ACC112 (cell line): ENCODE measurements around the gene CDH23.

Experiments used
- H2AFZ ChIP-seq: fragments of 200-600 bp; sonication (generic); one replicate; pipeline ENCODE4 v1.6.0; 2017; ENCODE audit warnings: antibody characterized with exemption, low read length; ENCODE audit not compliant: unreplicated experiment
- H3K27ac ChIP-seq: fragments of 200-600 bp; sonication (generic); 2 replicates; pipeline ENCODE4 v1.5.1; 2014; ENCODE audit warnings: low read depth, mild to moderate bottlenecking, antibody characterized with exemption, low read length, moderate library complexity
- H3K27me3 ChIP-seq: fragments of 200-600 bp; sonication (generic); 2 replicates; pipeline ENCODE4 v1.6.1; 2014; ENCODE audit warnings: mild to moderate bottlenecking, antibody characterized with exemption, low read length, moderate library complexity, mixed read lengths; ENCODE audit not compliant: insufficient read depth
- H3K36me3 ChIP-seq: fragments of 200-600 bp; sonication (generic); 2 replicates; pipeline ENCODE4 v1.6.1; 2016; ENCODE audit warnings: mild to moderate bottlenecking, antibody characterized with exemption, low read length, moderate library complexity, mixed read lengths; ENCODE audit not compliant: insufficient read depth
- H3K4me1 ChIP-seq: fragments of 200-600 bp; sonication (generic); one replicate; pipeline ENCODE4 v1.6.1; 2016; ENCODE audit warnings: low read length, mixed read lengths; ENCODE audit not compliant: insufficient read depth, unreplicated experiment, control insufficient read depth
- H3K4me3 ChIP-seq: fragments of 200-600 bp; sonication (generic); 2 replicates; pipeline ENCODE4 v1.5.1; 2014; ENCODE audit warnings: mild to moderate bottlenecking, low read depth, low read length
- H3K79me2 ChIP-seq: fragments of 200-600 bp; sonication (generic); one replicate; pipeline ENCODE4 v1.6.0; 2016; ENCODE audit warnings: low read length; ENCODE audit not compliant: control insufficient read depth, unreplicated experiment, insufficient read depth

CDH23 gene

DNA sequence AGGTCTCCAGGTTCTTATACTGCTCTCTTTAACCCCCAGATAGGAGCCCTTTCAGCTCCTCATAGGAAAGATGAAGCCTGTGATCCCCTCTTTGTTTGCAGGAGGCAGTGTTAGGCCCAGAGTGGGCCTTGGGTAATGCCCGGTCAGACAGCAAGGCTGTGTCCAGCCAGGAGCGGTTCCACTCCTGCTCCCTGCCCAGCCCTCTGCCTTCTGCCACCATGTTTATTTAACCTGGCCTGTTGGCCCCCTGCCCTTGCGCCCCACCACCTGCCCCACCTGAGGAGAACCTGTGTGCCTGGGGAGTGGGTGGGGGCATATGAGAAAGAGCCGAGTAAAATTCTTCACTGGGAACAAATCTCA, 24.3 kb downstream of the CDH23 start:
- peaks cover 61% of the 10 kb centered on the region for H3K27me3 ChIP-seq
- no peaks in the 10 kb centered on the region for H3K79me2 ChIP-seq
- H3K4me1 ChIP-seq: no peaks in the 10 kb centered on the region
- no peak overlapping the region for H2AFZ ChIP-seq
- no peak overlapping the region for H3K27ac ChIP-seq
- H3K4me3 ChIP-seq: no peak overlapping the region
- no peaks in the 10 kb centered on the region for H3K36me3 ChIP-seq

DNA sequence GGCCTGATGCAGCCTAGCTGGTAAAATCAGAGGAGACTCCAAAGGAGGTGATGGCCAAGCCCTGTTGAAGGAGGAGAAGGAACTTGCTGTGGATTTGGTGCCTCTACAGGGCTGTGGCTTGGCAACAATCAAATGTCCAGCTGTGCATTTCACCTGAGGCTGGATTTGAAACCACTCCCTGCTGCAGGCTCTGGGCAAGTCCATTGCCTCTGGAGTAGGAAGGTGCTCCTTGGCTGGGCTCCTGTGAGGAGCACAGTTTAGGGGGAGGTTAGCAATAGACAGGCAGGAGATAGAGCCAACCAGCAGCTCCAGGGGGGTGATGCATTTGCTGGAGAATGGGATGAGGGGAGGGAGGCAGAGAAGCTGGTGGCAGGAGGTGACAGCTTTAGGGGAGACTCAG, 26.5 kb downstream of the CDH23 start:
- H3K27me3 ChIP-seq: peaks cover 44% of the 10 kb centered on the region
- H3K79me2 ChIP-seq: no peaks in the 10 kb centered on the region
- H3K27ac ChIP-seq: no peak overlapping the region
- H3K36me3 ChIP-seq: no peaks in the 10 kb centered on the region
- no peak overlapping the region for H3K4me3 ChIP-seq
- H3K4me1 ChIP-seq: no peaks in the 10 kb centered on the region
- H2AFZ ChIP-seq: no peak overlapping the region

DNA sequence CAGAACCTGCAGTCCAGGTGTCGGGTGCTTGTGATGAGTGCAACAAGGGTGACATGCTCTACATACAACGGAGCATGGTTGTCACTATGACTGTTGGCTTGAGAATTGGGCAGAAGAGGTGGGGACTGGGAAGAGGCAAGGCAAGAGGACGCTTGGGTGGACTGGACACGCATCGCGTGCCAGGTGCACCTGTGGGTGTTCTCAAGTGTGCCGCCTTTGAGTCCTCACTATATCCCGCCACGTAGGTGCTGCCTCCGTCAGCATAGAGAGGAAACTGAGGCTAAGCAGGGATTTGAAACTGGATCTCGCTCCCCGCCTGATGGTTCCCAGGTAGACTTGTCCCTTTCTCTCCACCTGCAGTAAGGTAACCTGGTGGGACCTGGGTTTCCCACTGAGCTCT, 27.2 kb downstream of the CDH23 start:
- Histone ChIP-seq H3K27ac (no peak overlapping the region), H3K4me1 (no peaks in the 10 kb centered on the region), H2AFZ (no peak overlapping the region), H3K79me2 (no peaks in the 10 kb centered on the region), H3K27me3 (peaks cover 37% of the 10 kb centered on the region), H3K36me3 (no peaks in the 10 kb centered on the region), H3K4me3 (no peak overlapping the region)

DNA sequence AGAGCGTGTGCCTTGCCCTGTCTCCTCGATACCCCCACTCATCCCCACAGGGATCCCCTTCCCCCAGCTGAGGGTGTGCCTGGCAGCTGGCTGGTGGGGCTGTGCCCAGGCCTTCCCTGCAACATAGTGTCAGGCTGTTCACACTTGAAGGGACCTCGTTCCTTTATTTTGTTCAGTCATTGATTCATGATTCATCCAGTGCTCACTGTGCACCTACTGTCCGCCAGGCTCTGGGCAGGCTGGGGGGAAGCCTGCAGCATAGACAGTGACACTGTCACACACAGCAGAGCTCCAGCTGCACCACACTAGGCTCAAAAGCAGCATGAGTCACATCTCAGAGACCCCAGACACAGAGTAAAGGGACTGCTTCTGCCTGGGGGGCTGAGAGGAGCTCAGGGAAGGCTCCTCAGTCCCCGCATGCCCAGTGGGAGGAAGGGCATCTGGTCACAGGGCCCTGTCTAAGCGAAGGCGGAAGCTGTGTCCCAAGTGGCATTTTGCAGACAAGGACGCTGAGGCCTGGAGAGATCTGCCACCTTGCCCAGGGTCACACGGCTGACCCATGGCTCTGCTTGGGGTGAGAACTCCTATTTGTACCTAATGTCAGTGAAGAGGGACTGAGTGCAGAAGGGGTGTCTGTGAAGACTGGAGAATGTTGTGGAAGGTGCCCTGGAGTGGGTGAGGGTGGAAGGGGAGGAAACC, 27.9 kb downstream of the CDH23 start:
- no peak overlapping the region for H3K4me3 ChIP-seq
- no peaks in the 10 kb centered on the region for H3K4me1 ChIP-seq
- H2AFZ ChIP-seq: no peak overlapping the region
- H3K27ac ChIP-seq: no peak overlapping the region
- H3K36me3 ChIP-seq: no peaks in the 10 kb centered on the region
- peaks cover 34% of the 10 kb centered on the region for H3K27me3 ChIP-seq
- no peaks in the 10 kb centered on the region for H3K79me2 ChIP-seq

DNA sequence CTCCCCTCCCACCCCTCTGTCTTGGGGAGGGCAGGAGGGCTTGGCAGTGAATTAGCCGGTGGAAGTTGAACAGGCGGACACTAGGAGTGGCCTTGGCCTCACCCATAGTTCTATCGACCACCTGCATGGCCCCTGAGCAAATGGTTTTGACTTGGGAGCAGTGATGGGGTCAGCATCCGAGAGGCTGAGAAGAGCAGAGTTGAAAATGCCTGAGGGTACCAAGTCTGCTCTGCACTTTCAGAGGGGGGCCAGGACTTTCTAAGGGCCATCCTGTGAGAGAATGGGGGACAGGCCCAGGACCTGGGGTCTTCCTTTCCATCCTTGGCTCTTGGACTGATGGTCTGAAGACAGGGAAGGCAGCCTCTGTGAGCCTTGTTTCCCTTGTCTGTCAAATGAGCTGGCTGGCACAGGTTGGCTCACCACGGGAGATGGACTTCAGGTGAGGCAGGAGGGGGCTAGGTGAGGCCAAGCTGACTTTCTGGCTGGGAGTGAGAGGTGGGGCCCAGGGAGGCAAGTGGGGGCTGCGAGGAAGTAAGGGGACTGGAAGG, 29.4 kb downstream of the CDH23 start:
- Histone ChIP-seq H3K27me3 (peaks cover 39% of the 10 kb centered on the region), H3K27ac (no peak overlapping the region), H3K4me3 (no peak overlapping the region), H3K4me1 (no peaks in the 10 kb centered on the region), H3K36me3 (no peaks in the 10 kb centered on the region), H3K79me2 (no peaks in the 10 kb centered on the region), H2AFZ (no peak overlapping the region)

DNA sequence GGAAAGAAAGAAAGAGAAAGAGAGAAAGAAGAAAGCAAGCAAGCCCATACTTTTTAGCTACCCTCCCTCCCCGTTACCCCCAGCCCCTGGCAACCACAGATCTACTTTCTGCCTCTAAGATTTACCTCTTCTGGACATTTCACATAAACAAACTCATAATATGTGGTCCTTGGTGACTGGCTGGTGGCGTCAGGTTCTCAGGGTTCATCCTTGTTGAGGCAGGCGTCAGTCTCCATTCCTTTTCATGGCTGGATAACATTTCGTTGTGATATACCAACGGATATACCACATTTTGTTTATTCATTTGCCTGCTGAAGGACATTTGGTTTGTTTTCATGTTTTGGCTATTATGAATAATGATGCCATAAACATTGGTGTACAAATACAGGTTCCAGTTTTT, 30.5 kb downstream of the CDH23 start:
- H3K36me3 ChIP-seq: no peaks in the 10 kb centered on the region
- H3K27ac ChIP-seq: no peak overlapping the region
- no peaks in the 10 kb centered on the region for H3K4me1 ChIP-seq
- no peaks in the 10 kb centered on the region for H3K79me2 ChIP-seq
- H2AFZ ChIP-seq: no peak overlapping the region
- H3K27me3 ChIP-seq: peaks cover 47% of the 10 kb centered on the region
- H3K4me3 ChIP-seq: no peak overlapping the region

DNA sequence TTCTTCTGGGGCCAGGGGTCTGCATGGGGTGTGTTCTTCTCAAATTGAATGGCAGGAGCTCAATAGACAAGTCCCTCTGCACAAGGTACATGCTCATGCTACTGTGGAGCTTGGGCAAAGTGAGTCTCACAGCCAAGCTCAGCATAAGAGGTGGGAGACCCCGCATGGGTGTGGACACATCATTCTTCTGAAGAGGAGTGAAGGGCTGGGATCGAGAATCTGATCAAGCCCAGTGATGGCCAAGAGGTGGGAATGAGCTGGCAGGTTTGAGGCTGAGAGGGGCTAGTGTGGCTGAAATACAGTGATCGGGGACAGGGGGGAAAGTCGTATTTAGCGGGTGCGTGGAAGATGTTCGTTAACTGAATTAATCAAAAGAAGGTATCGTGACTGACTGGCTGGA, 32.6 kb downstream of the CDH23 start:
- Histone ChIP-seq H3K4me1 (no peaks in the 10 kb centered on the region), H3K79me2 (no peaks in the 10 kb centered on the region), H3K27ac (no peak overlapping the region), H3K4me3 (no peak overlapping the region), H3K36me3 (no peaks in the 10 kb centered on the region), H2AFZ (no peak overlapping the region), H3K27me3 (peaks cover 31% of the 10 kb centered on the region)

DNA sequence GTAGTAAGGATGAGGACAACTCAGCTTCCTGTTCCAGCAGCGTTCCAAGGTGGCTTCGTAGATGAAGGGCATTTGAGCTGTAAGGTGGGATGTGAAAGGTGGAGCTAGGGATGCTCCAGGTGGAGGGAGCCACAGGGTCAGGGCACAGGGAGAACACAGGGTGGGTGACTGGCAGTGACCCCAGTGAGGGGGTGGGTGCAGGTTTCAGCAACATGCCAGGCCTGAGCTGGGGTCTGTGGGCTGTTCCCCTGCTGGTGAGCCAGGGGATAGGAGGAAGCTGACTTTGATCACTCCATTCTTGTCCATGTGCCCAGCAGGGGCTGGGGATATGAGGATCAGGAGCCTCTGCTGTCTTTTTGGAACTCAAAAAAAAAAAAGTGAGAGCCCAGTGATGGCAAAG, 33.2 kb downstream of the CDH23 start:
- no peak overlapping the region for H3K27ac ChIP-seq
- no peak overlapping the region for H2AFZ ChIP-seq
- no peaks in the 10 kb centered on the region for H3K79me2 ChIP-seq
- no peaks in the 10 kb centered on the region for H3K36me3 ChIP-seq
- no peak overlapping the region for H3K4me3 ChIP-seq
- peaks cover 24% of the 10 kb centered on the region for H3K27me3 ChIP-seq
- no peaks in the 10 kb centered on the region for H3K4me1 ChIP-seq

DNA sequence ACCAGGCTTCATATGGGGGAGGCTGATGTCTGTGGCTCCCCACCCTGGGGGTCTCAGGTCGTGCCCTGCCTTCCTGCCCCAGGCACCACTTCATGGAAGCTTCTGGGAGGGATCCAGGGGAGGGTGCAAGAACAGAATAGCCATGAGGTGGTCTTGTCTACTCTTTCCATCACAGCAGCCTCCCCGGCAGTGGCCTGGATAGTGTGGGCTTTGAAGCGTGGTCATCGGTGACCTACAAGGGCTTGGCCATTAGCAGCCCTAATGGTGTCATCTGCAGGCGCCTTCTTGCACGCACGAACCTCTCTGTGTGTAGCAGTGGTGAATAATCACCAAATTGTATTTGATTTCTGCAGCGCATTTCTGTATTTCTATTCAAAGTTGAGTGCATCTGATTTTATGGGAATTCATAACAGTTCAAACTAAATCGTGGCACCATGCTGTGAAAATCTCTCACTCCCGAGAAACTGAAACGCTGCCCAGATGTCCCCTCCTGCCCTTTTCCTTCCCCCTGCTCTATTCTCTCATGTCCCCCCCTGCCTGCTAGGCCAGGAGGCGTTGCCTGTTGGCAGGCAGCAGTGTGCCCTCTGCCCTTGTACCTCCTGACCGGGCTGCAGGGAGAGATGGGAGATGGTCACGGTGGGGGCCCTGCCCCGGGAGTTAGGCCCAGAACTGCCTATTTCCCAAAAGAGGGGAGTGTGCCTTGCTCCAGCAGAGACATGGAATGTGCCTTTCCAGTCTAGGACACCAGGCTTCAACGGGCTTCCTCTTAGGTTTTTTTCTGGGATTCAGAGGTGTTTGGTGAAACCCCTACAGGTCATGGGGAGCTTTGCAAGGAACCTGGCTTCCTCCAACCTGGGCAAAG, 34.8 kb downstream of the CDH23 start:
- H3K79me2 ChIP-seq: no peaks in the 10 kb centered on the region
- no peaks in the 10 kb centered on the region for H3K4me1 ChIP-seq
- peaks cover 21% of the 10 kb centered on the region for H3K27me3 ChIP-seq
- no peak overlapping the region for H3K4me3 ChIP-seq
- no peak overlapping the region for H2AFZ ChIP-seq
- H3K27ac ChIP-seq: no peak overlapping the region
- no peaks in the 10 kb centered on the region for H3K36me3 ChIP-seq

DNA sequence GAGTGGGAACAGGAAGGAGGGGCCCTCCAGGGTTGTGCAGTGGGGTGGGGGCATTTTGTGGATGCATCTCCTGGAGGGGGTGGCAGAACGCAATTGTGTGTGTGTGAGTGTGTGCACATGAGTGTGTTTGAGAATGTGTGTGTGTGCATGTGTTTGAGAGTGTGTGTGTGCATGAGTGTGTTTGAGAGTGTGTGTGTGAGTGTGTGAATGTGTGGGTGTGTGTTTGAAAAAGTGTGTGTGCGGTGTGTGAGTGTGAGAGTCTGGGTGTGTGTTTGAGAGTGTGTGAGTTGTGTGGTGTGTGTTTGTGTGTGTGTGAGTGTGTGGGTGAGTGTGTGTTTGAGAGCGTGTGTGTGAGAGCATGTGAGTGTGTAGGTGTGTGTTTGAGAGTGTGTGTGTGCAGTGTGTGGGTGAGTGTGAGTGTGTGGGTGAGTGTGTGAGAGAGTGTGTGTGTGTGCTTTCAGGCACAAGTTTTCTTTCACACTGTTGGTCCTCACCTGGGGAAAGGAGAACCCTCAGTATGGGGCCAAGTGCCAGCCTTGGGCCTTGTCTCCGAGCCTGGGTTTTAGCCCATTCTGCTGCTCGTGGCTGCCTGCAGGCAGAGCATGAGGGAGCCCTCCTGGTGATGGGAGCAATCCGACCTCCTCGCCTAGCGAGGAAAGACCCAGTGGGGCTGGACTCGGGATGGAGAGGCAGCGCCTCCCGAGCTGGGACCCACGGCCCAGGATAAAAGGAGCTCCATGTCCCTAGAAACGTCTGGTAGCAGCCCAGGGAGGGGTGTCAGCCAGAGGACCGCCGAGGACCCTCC, 35.6 kb downstream of the CDH23 start:
- no peaks in the 10 kb centered on the region for H3K36me3 ChIP-seq
- H3K4me3 ChIP-seq: no peak overlapping the region
- H3K27ac ChIP-seq: no peak overlapping the region
- no peak overlapping the region for H2AFZ ChIP-seq
- no peaks in the 10 kb centered on the region for H3K4me1 ChIP-seq
- peaks cover 21% of the 10 kb centered on the region for H3K27me3 ChIP-seq
- no peaks in the 10 kb centered on the region for H3K79me2 ChIP-seq
